ENCODE results near the gene GLIPR1.
A peak's percentile ranks its signal among the peaks of the same experiment; 100 is the strongest.
"Not testable (repeated sequence)": the region's sequence is repeated elsewhere in the genome, so short reads cannot be mapped to it uniquely, and the experiment has no call there.

The GLIPR1 gene

DNA sequence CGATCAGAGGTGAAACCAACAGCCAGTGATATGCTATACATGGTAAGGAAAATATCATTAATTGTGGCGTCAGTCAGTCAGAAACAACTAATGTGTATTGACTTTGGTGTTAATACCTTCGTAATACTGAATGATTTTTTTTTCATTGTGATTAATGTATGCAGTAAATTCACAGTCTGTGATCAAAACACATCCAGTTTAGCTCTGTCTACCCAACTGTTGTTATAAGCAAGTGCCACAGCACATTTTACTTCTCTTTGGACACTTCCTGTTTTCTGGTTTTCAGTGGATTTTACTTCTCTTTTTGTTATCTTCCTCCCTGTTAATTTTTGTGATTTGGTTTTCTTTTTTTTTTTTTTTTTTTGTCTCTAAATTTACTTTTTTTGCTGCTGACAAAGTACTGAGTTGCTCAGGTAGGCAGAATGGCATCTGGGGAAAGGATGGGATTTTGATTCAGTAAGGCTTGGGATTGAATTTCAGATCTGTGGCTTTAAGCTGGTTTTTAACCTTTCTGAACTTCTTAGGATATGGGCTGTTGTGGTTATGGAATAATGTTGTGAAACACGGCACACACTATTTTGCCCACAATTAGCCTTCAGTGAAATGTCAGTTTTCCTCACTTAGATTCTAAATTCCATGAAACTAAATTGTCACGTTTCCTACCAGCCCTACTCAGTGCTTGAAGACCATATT is 604 bp downstream of the GLIPR1 start:
- peak overlapping the region; percentile 87 for H3K4me2 ChIP-seq (ENCODE audit: low read depth, low read length)
- H3K9me2 ChIP-seq (replicated peaks; ENCODE audit: insufficient read depth, low read length), result no peaks in the 10 kb centered on the region
- peak overlapping the region; percentile 93 for H2AFZ ChIP-seq (ENCODE audit: low read length)
- no peaks in the 10 kb centered on the region for H3K9me3 ChIP-seq (replicated peaks; ENCODE audit: insufficient read depth, low read length)
- H4K20me1 ChIP-seq (ENCODE audit: insufficient read depth, low read length), result no peaks in the 10 kb centered on the region
- TF ChIP-seq, protein P1, sequence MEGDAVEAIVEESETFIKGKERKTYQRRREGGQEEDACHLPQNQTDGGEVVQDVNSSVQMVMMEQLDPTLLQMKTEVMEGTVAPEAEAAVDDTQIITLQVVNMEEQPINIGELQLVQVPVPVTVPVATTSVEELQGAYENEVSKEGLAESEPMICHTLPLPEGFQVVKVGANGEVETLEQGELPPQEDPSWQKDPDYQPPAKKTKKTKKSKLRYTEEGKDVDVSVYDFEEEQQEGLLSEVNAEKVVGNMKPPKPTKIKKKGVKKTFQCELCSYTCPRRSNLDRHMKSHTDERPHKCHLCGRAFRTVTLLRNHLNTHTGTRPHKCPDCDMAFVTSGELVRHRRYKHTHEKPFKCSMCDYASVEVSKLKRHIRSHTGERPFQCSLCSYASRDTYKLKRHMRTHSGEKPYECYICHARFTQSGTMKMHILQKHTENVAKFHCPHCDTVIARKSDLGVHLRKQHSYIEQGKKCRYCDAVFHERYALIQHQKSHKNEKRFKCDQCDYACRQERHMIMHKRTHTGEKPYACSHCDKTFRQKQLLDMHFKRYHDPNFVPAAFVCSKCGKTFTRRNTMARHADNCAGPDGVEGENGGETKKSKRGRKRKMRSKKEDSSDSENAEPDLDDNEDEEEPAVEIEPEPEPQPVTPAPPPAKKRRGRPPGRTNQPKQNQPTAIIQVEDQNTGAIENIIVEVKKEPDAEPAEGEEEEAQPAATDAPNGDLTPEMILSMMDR (IDR thresholded peaks at IDR 0.05; ENCODE audit: low read length), result no peak
- TF ChIP-seq EZH2 (optimal IDR thresholded peaks at IDR 0.05; ENCODE audit: low read depth, low read length) (no peak), EZH2phosphoT487 (IDR thresholded peaks at IDR 0.05; ENCODE audit: low read length) (no peak)
- H3K79me2 ChIP-seq (ENCODE audit: low read length), result 0 out of 2 replicates have a peak, but pooled peaks cover 6% of the 10 kb centered on the region
- DNase-seq, result peak; percentile 40
- H3K4me1 ChIP-seq (ENCODE audit: low read length), result peaks cover 13% of the 10 kb centered on the region
- no peaks in the 10 kb centered on the region for H3K36me3 ChIP-seq (replicated peaks; ENCODE audit: insufficient read depth, low read length)
- peak overlapping the region; percentile 73 for H3K27ac ChIP-seq (ENCODE audit: low read length)
- peaks cover 19% of the 10 kb centered on the region for H3F3A ChIP-seq (ENCODE audit: insufficient read depth, low read length)
- peak overlapping the region; percentile 64 for H3K9ac ChIP-seq (ENCODE audit: low read length)
- H3K4me3 ChIP-seq (ENCODE audit: low read length), result peak overlapping the region; percentile 79
- H3K27me3 ChIP-seq (replicated peaks; ENCODE audit: insufficient read depth, low read length), result no peaks in the 10 kb centered on the region

DNA sequence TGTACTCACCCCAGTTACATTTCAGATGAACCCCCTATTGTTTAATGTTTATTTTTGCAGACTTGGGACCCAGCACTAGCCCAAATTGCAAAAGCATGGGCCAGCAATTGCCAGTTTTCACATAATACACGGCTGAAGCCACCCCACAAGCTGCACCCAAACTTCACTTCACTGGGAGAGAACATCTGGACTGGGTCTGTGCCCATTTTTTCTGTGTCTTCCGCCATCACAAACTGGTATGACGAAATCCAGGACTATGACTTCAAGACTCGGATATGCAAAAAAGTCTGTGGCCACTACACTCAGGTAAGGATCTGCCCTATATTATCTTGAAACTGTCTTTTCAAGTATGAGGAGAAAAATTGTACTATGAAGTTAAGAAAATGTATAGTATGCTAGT is 1.2 kb downstream of the GLIPR1 start:
- H3K9me3 ChIP-seq (replicated peaks; ENCODE audit: insufficient read depth, low read length), result no peaks in the 10 kb centered on the region
- H3K4me2 ChIP-seq (ENCODE audit: low read depth, low read length), result peak overlapping the region; percentile 87
- H2AFZ ChIP-seq (ENCODE audit: low read length), result peak overlapping the region; percentile 93
- H3K9me2 ChIP-seq (replicated peaks; ENCODE audit: insufficient read depth, low read length), result no peaks in the 10 kb centered on the region
- peak overlapping the region; percentile 73; the same call in 1 of the 2 replicates for H3K27ac ChIP-seq (ENCODE audit: low read length)
- peaks cover 13% of the 10 kb centered on the region for H3K4me1 ChIP-seq (ENCODE audit: low read length)
- 0 out of 2 replicates have a peak, but pooled peaks cover 6% of the 10 kb centered on the region for H3K79me2 ChIP-seq (ENCODE audit: low read length)
- H3K4me3 ChIP-seq (ENCODE audit: low read length), result peak overlapping the region; percentile 79
- peak overlapping the region; percentile 64; the same call in 1 of the 2 replicates for H3K9ac ChIP-seq (ENCODE audit: low read length)
- no peaks in the 10 kb centered on the region for H3K36me3 ChIP-seq (replicated peaks; ENCODE audit: insufficient read depth, low read length)
- peaks cover 19% of the 10 kb centered on the region for H3F3A ChIP-seq (ENCODE audit: insufficient read depth, low read length)
- no peak for DNase-seq
- TF ChIP-seq EZH2phosphoT487 (IDR thresholded peaks at IDR 0.05; ENCODE audit: low read length), result no peak
- no peak for TF ChIP-seq EZH2 (optimal IDR thresholded peaks at IDR 0.05; ENCODE audit: low read depth, low read length)
- H3K27me3 ChIP-seq (replicated peaks; ENCODE audit: insufficient read depth, low read length), result no peaks in the 10 kb centered on the region
- H4K20me1 ChIP-seq (ENCODE audit: insufficient read depth, low read length), result no peaks in the 10 kb centered on the region

DNA sequence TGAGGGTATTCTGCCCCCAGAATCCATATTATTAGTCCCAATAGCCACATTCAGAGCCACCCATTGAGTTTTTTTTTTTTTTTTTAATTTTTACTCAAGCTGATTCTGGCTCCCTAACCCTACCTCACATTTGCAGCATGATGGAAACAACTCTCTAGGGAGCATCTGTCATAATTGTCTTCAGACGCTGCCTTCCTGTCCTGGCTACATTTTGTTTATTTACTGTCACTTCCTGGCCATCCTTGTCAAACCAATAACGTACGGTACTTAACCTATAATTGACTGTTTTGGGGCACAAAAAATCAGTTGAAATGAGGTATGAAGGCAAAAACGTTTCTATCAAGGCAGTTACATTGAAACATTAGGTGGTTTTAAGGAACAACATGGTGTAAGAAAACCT is 2.1 kb downstream of the GLIPR1 start:
- Histone ChIP-seq H3K36me3 (replicated peaks; ENCODE audit: insufficient read depth, low read length) (no peaks in the 10 kb centered on the region), H3F3A (ENCODE audit: insufficient read depth, low read length) (peaks cover 19% of the 10 kb centered on the region), H2AFZ (ENCODE audit: low read length) (no peak overlapping the region), H3K79me2 (ENCODE audit: low read length) (0 out of 2 replicates have a peak, but pooled peaks cover 6% of the 10 kb centered on the region), H3K9me2 (replicated peaks; ENCODE audit: insufficient read depth, low read length) (no peaks in the 10 kb centered on the region), H3K27me3 (replicated peaks; ENCODE audit: insufficient read depth, low read length) (no peaks in the 10 kb centered on the region), H3K4me2 (ENCODE audit: low read depth, low read length) (no peak overlapping the region), H4K20me1 (ENCODE audit: insufficient read depth, low read length) (no peaks in the 10 kb centered on the region), H3K4me1 (ENCODE audit: low read length) (peaks cover 13% of the 10 kb centered on the region), H3K9me3 (replicated peaks; ENCODE audit: insufficient read depth, low read length) (no peaks in the 10 kb centered on the region), H3K4me3 (ENCODE audit: low read length) (no peak overlapping the region), H3K27ac (ENCODE audit: low read length) (no peak overlapping the region), H3K9ac (ENCODE audit: low read length) (no peak overlapping the region)
- DNase-seq, result no peak
- TF ChIP-seq EZH2phosphoT487 (IDR thresholded peaks at IDR 0.05; ENCODE audit: low read length) (no peak), EZH2 (optimal IDR thresholded peaks at IDR 0.05; ENCODE audit: low read depth, low read length) (no peak)
- TF ChIP-seq, protein P1 (IDR thresholded peaks at IDR 0.05; ENCODE audit: low read length), result no peak

DNA sequence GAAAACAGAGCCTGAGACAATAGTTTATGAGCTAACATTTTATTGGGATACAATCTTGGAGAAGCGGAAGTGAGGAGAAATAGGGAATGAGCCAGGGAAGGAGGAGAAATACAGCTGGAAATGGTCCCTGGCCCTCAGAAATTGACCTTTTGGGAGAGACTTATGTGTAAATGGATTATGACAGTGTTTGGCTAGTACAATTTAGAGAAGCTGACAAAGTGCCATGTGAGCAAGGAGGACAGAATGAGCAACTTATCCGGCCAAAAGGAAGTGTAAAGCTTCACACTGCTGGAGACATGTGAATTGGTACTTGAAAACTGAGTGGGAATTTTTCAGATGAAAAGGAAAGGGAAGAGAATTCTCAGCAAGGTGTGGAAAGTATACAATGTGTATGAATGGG is 2.9 kb downstream of the GLIPR1 start:
- Histone ChIP-seq H3K36me3 (replicated peaks; ENCODE audit: insufficient read depth, low read length) (no peaks in the 10 kb centered on the region), H3K79me2 (ENCODE audit: low read length) (0 out of 2 replicates have a peak, but pooled peaks cover 6% of the 10 kb centered on the region), H3F3A (ENCODE audit: insufficient read depth, low read length) (peaks cover 19% of the 10 kb centered on the region), H2AFZ (ENCODE audit: low read length) (no peak overlapping the region), H3K9me3 (replicated peaks; ENCODE audit: insufficient read depth, low read length) (no peaks in the 10 kb centered on the region), H3K4me1 (ENCODE audit: low read length) (peaks cover 13% of the 10 kb centered on the region), H3K27me3 (replicated peaks; ENCODE audit: insufficient read depth, low read length) (no peaks in the 10 kb centered on the region), H3K27ac (ENCODE audit: low read length) (no peak overlapping the region), H3K9me2 (replicated peaks; ENCODE audit: insufficient read depth, low read length) (no peaks in the 10 kb centered on the region), H4K20me1 (ENCODE audit: insufficient read depth, low read length) (no peaks in the 10 kb centered on the region), H3K9ac (ENCODE audit: low read length) (no peak overlapping the region), H3K4me2 (ENCODE audit: low read depth, low read length) (no peak overlapping the region), H3K4me3 (ENCODE audit: low read length) (no peak overlapping the region)
- no peak for DNase-seq
- TF ChIP-seq EZH2 (optimal IDR thresholded peaks at IDR 0.05; ENCODE audit: low read depth, low read length) (no peak), EZH2phosphoT487 (IDR thresholded peaks at IDR 0.05; ENCODE audit: low read length) (no peak)
- TF ChIP-seq, protein P1 (IDR thresholded peaks at IDR 0.05; ENCODE audit: low read length), result no peak

DNA sequence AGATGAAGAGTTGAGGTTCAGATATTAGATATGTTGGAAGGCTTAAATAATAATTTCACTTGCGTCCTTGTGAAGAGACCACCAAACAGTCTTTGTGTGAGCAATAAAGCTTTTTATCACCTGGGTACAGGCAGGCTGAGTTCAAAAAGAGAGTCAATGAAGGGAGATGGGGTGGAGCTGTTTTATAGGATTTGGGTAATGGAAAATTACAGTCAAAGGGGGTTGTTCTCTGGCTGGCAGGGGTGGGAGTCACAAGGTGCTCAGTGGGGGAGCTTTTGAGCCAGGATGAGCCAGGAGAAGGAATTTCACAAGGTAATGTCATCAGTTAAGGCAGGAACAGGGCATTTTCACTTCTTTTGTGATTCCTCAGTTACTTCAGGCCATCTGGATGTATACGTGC is 3.9 kb downstream of the GLIPR1 start:
- not testable (repeated sequence) for H3K27me3 ChIP-seq (replicated peaks; ENCODE audit: insufficient read depth, low read length); H4K20me1 ChIP-seq (ENCODE audit: insufficient read depth, low read length); H2AFZ ChIP-seq (ENCODE audit: low read length); H3K9me2 ChIP-seq (replicated peaks; ENCODE audit: insufficient read depth, low read length); H3K27ac ChIP-seq (ENCODE audit: low read length); H3K4me2 ChIP-seq (ENCODE audit: low read depth, low read length); H3K4me3 ChIP-seq (ENCODE audit: low read length); H3K36me3 ChIP-seq (replicated peaks; ENCODE audit: insufficient read depth, low read length); DNase-seq; H3K79me2 ChIP-seq (ENCODE audit: low read length); H3K9me3 ChIP-seq (replicated peaks; ENCODE audit: insufficient read depth, low read length); H3K9ac ChIP-seq (ENCODE audit: low read length)
- Histone ChIP-seq H3K4me1 (ENCODE audit: low read length) (peaks cover 13% of the 10 kb centered on the region), H3F3A (ENCODE audit: insufficient read depth, low read length) (peaks cover 19% of the 10 kb centered on the region)

All from MM.1S (cell line).